SK-N-SH (cell line): Measurements from ENCODE around the gene TRANK1. TPM values are rescaled to one million over a fixed set of nuclear protein-coding genes. Genes with fewer than 3 reads are reported as not detected.

Source experiments
- CTCF ChIA-PET: fragments of 300-600, 350-600 bp; formaldehyde crosslinking; extraction: SDS; loops from one replicate; lab custom pipeline; 2021; lab: Yijun Ruan, JAX
- POLR2A ChIA-PET: fragments of 350-600 bp; sonication (Branson Sonifier 250); formaldehyde crosslinking; extraction: SDS; loops from one replicate; lab custom pipeline; 2020; ENCODE audit warnings: antibody characterized with exemption, inconsistent platforms; lab: Yijun Ruan, JAX
- DNase-seq: peaks from one replicate; pipeline ENCODE4 v3.0.0; 2012
- H2AFZ ChIP-seq: fragments of 200-600 bp; sonication (generic); 2 replicates; pipeline ENCODE4 v1.8.1; 2016; ENCODE audit warnings: antibody characterized with exemption, mild to moderate bottlenecking, low read depth
- H3F3A ChIP-seq: fragments of 200-600 bp; sonication (generic); replicated peaks from 2 replicates; pipeline ENCODE3; 2016; ENCODE audit warnings: antibody characterized with exemption, mild to moderate bottlenecking; ENCODE audit not compliant: insufficient read depth
- H3K27ac ChIP-seq, 2 experiments: fragments of 200-500 bp in 1 of 2; fragments of 200-600 bp in 1 of 2; sonication (Bioruptor generic) in 1 of 2; sonication (generic), shearing (Covaris generic) in 1 of 2; 2 replicates each; pipeline versions ENCODE4 v1.5.1 to v1.6.1; 2014 to 2016; ENCODE audit warnings: low read depth in 2 of 2, inconsistent platforms in 1 of 2, low read length in 1 of 2, mild to moderate bottlenecking in 1 of 2, mixed read lengths in 1 of 2
- H3K27me3 ChIP-seq: fragments of 200-600 bp; sonication (generic), shearing (Covaris generic); 2 replicates; pipeline ENCODE4 v1.6.1; 2016; ENCODE audit warnings: mixed run types; ENCODE audit not compliant: insufficient read depth
- H3K36me3 ChIP-seq, 2 experiments: fragments of 200-500 bp in 1 of 2; fragments of 200-600 bp in 1 of 2; sonication (Bioruptor generic) in 1 of 2; sonication (generic) in 1 of 2; replicated peaks in 1 of 2; 2 replicates each; pipeline versions ENCODE3 to v1.5.1; 2014 to 2016; ENCODE audit warnings: low read length in 1 of 2, mild to moderate bottlenecking in 1 of 2; ENCODE audit not compliant: insufficient read depth in 2 of 2, control insufficient read depth in 1 of 2
- H3K4me1 ChIP-seq, 2 experiments: fragments of 200-500 bp in 1 of 2; fragments of 200-600 bp in 1 of 2; sonication (Bioruptor generic) in 1 of 2; sonication (generic), shearing (Covaris generic) in 1 of 2; 2 replicates each; pipeline versions ENCODE4 v1.5.1 to v1.6.1; 2014 to 2016; ENCODE audit warnings: low read depth in 1 of 2, low read length in 1 of 2, mixed run types in 1 of 2; ENCODE audit not compliant: insufficient read depth in 2 of 2, control insufficient read depth in 1 of 2
- H3K4me2 ChIP-seq: fragments of 200-600 bp; sonication (generic), shearing (Covaris generic); 2 replicates; pipeline ENCODE4 v1.6.1; 2017; ENCODE audit warnings: mixed run types
- H3K4me3 ChIP-seq, 2 experiments: fragments of 200-500 bp in 1 of 2; fragments of 200-600 bp in 1 of 2; sonication (Bioruptor generic) in 1 of 2; sonication (generic), shearing (Covaris generic) in 1 of 2; 2 replicates each; pipeline versions ENCODE4 v1.5.1 to v1.8.1; 2014 to 2016; ENCODE audit warnings: low read depth in 2 of 2, inconsistent platforms in 1 of 2, low read length in 1 of 2, mild to moderate bottlenecking in 1 of 2, mixed read lengths in 1 of 2, moderate library complexity in 1 of 2
- H3K79me2 ChIP-seq: fragments of 200-600 bp; sonication (generic); 2 replicates; pipeline ENCODE4 v1.8.1; 2017; ENCODE audit warnings: mild to moderate bottlenecking; ENCODE audit not compliant: insufficient read depth
- H3K9ac ChIP-seq: fragments of 200-600 bp; sonication (generic); 2 replicates; pipeline ENCODE4 v1.6.1; 2017; ENCODE audit warnings: mixed run types
- H3K9me2 ChIP-seq: fragments of 200-600 bp; sonication (generic); 2 replicates; pipeline ENCODE4 v1.6.1; 2017; ENCODE audit warnings: mixed run types
- H3K9me3 ChIP-seq: fragments of 200-600 bp; sonication (generic); 2 replicates; pipeline ENCODE4 v1.6.1; 2017; ENCODE audit warnings: mixed run types, mild to moderate bottlenecking, moderate library complexity
- H4K20me1 ChIP-seq: fragments of 200-600 bp; sonication (generic); 2 replicates; pipeline ENCODE4 v1.6.1; 2017; ENCODE audit warnings: mild to moderate bottlenecking, mixed run types; ENCODE audit not compliant: insufficient read depth
- CHD2 ChIP-seq: fragments of 150-350 bp; IDR thresholded peaks from 2 replicates; pipeline ENCODE4 v1.6.1; 2018; ENCODE audit warnings: low read length; ENCODE audit not compliant: partially characterized antibody
- ELF1 ChIP-seq: IDR thresholded peaks from 2 replicates; pipeline ENCODE4 v1.4.0; 2012
- FOSL2 ChIP-seq: IDR thresholded peaks from 2 replicates; pipeline ENCODE4 v1.4.0; 2012; ENCODE audit warnings: low read depth, mild to moderate bottlenecking, moderate library complexity, borderline replicate concordance
- FOXJ3 ChIP-seq: sonication (generic); formaldehyde crosslinking; IDR thresholded peaks from 2 replicates; pipeline ENCODE4 v1.5.1; 2020; ENCODE audit warnings: mild to moderate bottlenecking, missing genetic modification reagents
- JUND ChIP-seq: IDR thresholded peaks from 2 replicates; pipeline ENCODE4 v1.4.0; 2012
- MEF2A ChIP-seq: IDR thresholded peaks from 2 replicates; pipeline ENCODE4 v1.4.0; 2012; ENCODE audit warnings: low read depth, borderline replicate concordance
- MXI1 ChIP-seq: IDR thresholded peaks from 2 replicates; pipeline ENCODE4 v1.6.1; 2012; ENCODE audit warnings: mild to moderate bottlenecking, low read depth, low read length, improper control_type of control experiment
- NFIC ChIP-seq: IDR thresholded peaks from 2 replicates; pipeline ENCODE4 v1.4.0; 2012; ENCODE audit warnings: borderline replicate concordance
- NRF1 ChIP-seq: IDR thresholded peaks from 2 replicates; pipeline ENCODE4 v1.6.1; 2012; ENCODE audit warnings: low read depth, mild to moderate bottlenecking, low read length
- POLR2AphosphoS5 ChIP-seq: IDR thresholded peaks from 2 replicates; pipeline ENCODE4 v1.6.1; 2012; ENCODE audit warnings: low read depth, low read length
- RAD21 ChIP-seq: IDR thresholded peaks from 2 replicates; pipeline ENCODE4 v1.6.1; 2012; ENCODE audit warnings: mild to moderate bottlenecking, low read length
- RFX5 ChIP-seq: IDR thresholded peaks from 2 replicates; pipeline ENCODE4 v1.6.1; 2012; ENCODE audit warnings: mild to moderate bottlenecking, improper control_type of control experiment, low read length
- SIN3A ChIP-seq: IDR thresholded peaks from 2 replicates; pipeline ENCODE4 v1.6.1; 2012; ENCODE audit warnings: low read depth, mild to moderate bottlenecking, low read length, moderate library complexity, borderline replicate concordance
- TAF1 ChIP-seq: IDR thresholded peaks from 2 replicates; pipeline ENCODE4 v1.6.1; 2012; ENCODE audit warnings: low read depth, mild to moderate bottlenecking, low read length, moderate library complexity, borderline replicate concordance
- TCF12 ChIP-seq: IDR thresholded peaks from 2 replicates; pipeline ENCODE4 v1.4.0; 2012
- TEAD4 ChIP-seq: IDR thresholded peaks from 2 replicates; pipeline ENCODE4 v1.4.0; 2012; ENCODE audit warnings: mild to moderate bottlenecking, borderline replicate concordance; ENCODE audit not compliant: insufficient read depth
- WGBS: methylation state at CpG from one replicate; pipeline ENCODE4 v1.1.6; 2017; ENCODE audit warnings: low lambda C conversion rate; 5-methylcytosine and 5-hydroxymethylcytosine counted together
- polyA plus RNA-seq, 3 experiments: library from polyadenylated mRNA; depleted of rRNA; stranded (reverse); fragments of >200 nt; gene quantifications; 2 replicates each; pipeline ENCODE4 v1.2.3, GENCODE V29; 2012
- TF ChIP-seq, protein P1 (sequence below): fragments of 200-600 bp; sonication (generic); IDR thresholded peaks from 2 replicates; pipeline ENCODE4 v1.6.1; 2017; ENCODE audit warnings: antibody characterized with exemption, mild to moderate bottlenecking, moderate library complexity
- TF ChIP-seq, protein P2 (sequence below): IDR thresholded peaks from 2 replicates; pipeline ENCODE4 v1.6.1; 2012; ENCODE audit warnings: mild to moderate bottlenecking, low read depth, low read length, moderate library complexity

Gene TRANK1
- 0.16 and 0.39 TPM in 2 replicates for polyA plus RNA-seq (2012; rRNA removed)
- polyA plus RNA-seq (2012; cell fraction: cytosol; rRNA removed): 0.05 and 0.06 TPM in 2 replicates
- polyA plus RNA-seq (2012; cell fraction: nucleus; rRNA removed): 1.1 and 1.4 TPM in 2 replicates

DNA sequence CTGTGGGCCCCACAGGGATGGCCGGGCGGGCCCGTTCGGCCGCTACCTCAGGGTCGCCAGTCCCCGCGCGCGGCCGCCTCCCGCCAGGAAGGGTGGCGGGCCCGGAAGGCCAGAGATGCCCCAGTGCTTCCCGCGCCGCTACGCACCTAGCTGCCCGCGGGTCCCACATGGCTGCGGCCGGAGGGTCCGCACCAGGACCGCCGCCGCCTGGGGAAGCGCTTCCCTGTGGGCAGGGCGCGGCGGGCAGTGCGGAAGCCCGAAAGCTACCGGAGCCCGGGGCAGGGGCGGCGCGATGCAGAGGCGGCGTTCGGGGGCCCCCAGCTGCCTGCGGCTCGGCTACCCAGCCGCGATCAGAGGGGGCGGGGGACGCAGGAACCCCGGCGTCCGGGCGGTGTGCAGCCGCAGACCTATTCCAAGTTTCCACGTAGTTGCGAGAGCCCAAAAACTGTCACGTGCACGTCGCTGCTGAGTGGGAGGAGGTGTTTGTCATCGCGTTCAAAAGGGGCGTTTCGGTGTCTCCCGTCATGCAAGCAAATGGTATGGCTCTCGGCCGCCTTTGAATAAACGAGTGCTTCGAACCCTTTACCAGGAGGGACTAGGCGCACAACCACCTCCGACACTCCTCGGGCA lies at the start of gene TRANK1:
TRANK1 (minus strand) TSS at position 414 of the 630 bp plus-strand sequence; CDS start at position 169, 245 bp downstream.
- no peak within 1 kb of the TSS for H3K27ac ChIP-seq
- DNase-seq: no peak

More for the DNA sequence above, at the start of gene TRANK1:
- TF ChIP-seq TAF1 (no peak), SIN3A (no peak), MEF2A (no peak), RFX5 (no peak), FOXJ3 (CRISPR knock-in tag) (no peak), CHD2 (no peak), NFIC (no peak), FOSL2 (no peak), JUND (no peak), RAD21 (no peak), ELF1 (no peak), NRF1 (no peak), TEAD4 (no peak), TCF12 (no peak), POLR2AphosphoS5 (no peak), MXI1 (no peak)
- TF ChIP-seq, protein P1, sequence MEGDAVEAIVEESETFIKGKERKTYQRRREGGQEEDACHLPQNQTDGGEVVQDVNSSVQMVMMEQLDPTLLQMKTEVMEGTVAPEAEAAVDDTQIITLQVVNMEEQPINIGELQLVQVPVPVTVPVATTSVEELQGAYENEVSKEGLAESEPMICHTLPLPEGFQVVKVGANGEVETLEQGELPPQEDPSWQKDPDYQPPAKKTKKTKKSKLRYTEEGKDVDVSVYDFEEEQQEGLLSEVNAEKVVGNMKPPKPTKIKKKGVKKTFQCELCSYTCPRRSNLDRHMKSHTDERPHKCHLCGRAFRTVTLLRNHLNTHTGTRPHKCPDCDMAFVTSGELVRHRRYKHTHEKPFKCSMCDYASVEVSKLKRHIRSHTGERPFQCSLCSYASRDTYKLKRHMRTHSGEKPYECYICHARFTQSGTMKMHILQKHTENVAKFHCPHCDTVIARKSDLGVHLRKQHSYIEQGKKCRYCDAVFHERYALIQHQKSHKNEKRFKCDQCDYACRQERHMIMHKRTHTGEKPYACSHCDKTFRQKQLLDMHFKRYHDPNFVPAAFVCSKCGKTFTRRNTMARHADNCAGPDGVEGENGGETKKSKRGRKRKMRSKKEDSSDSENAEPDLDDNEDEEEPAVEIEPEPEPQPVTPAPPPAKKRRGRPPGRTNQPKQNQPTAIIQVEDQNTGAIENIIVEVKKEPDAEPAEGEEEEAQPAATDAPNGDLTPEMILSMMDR: no peak
- TF ChIP-seq, protein P2, sequence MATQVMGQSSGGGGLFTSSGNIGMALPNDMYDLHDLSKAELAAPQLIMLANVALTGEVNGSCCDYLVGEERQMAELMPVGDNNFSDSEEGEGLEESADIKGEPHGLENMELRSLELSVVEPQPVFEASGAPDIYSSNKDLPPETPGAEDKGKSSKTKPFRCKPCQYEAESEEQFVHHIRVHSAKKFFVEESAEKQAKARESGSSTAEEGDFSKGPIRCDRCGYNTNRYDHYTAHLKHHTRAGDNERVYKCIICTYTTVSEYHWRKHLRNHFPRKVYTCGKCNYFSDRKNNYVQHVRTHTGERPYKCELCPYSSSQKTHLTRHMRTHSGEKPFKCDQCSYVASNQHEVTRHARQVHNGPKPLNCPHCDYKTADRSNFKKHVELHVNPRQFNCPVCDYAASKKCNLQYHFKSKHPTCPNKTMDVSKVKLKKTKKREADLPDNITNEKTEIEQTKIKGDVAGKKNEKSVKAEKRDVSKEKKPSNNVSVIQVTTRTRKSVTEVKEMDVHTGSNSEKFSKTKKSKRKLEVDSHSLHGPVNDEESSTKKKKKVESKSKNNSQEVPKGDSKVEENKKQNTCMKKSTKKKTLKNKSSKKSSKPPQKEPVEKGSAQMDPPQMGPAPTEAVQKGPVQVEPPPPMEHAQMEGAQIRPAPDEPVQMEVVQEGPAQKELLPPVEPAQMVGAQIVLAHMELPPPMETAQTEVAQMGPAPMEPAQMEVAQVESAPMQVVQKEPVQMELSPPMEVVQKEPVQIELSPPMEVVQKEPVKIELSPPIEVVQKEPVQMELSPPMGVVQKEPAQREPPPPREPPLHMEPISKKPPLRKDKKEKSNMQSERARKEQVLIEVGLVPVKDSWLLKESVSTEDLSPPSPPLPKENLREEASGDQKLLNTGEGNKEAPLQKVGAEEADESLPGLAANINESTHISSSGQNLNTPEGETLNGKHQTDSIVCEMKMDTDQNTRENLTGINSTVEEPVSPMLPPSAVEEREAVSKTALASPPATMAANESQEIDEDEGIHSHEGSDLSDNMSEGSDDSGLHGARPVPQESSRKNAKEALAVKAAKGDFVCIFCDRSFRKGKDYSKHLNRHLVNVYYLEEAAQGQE: no peak
- TF ChIP-seq, all 33 proteins: peak for 0
- H3K36me3 ChIP-seq: no peaks in the 10 kb centered on the region
- no peaks in the 10 kb centered on the region for H3K79me2 ChIP-seq
- no peaks in the 10 kb centered on the region for H3K9me2 ChIP-seq
- ChIA-PET CTCF (interaction anchor here (1.0 to 1.2 kb wide), 4 partner anchors 12 to 216 kb away, joined by 3 to 6 read pairs (median 4); no protein-coding TSS in a partner anchor), POLR2A (no interaction called here)
- H3K4me3 ChIP-seq: peak within 1 kb of the TSS in 1 of 2 experiments; percentile 17; a peak in 2 of 4 replicates
- H4K20me1 ChIP-seq: no peaks in the 10 kb centered on the region
- no peaks in the 10 kb centered on the region; the same call in 1 of the 2 replicates for H3K27me3 ChIP-seq
- H3K4me1 ChIP-seq: no peaks in the 10 kb centered on the region
- no peak within 1 kb of the TSS for H2AFZ ChIP-seq
- WGBS: 64% methylated on average over 31 of the region's 68 CpGs
- H3K9me3 ChIP-seq: peaks cover 3% of the 10 kb centered on the region; the same call in 1 of the 2 replicates
- H3K4me2 ChIP-seq: no peak within 1 kb of the TSS
- no peak within 1 kb of the TSS for H3K9ac ChIP-seq
- no peaks in the 10 kb centered on the region for H3F3A ChIP-seq
